ELF-1 (cell line): ENCODE results near the gene OR2V2.
"Not testable (repeated sequence)": the region's sequence is repeated elsewhere in the genome, so short reads cannot be mapped to it uniquely, and the experiment has no call there.

Experiments used
- DNase-seq: peaks from one replicate; pipeline ENCODE4 v3.0.0-alpha.2; 2016; ENCODE audit warnings: low read depth, low spot score

Gene OR2V2

GRCh38 chr5:181146927-181147636 is at the start of gene OR2V2:
Gene OR2V2, plus strand, starts transcription at chr5:181147586. Its CDS starts 7,357 bp downstream, at chr5:181154943.
- not testable (repeated sequence) for DNase-seq

DNA sequence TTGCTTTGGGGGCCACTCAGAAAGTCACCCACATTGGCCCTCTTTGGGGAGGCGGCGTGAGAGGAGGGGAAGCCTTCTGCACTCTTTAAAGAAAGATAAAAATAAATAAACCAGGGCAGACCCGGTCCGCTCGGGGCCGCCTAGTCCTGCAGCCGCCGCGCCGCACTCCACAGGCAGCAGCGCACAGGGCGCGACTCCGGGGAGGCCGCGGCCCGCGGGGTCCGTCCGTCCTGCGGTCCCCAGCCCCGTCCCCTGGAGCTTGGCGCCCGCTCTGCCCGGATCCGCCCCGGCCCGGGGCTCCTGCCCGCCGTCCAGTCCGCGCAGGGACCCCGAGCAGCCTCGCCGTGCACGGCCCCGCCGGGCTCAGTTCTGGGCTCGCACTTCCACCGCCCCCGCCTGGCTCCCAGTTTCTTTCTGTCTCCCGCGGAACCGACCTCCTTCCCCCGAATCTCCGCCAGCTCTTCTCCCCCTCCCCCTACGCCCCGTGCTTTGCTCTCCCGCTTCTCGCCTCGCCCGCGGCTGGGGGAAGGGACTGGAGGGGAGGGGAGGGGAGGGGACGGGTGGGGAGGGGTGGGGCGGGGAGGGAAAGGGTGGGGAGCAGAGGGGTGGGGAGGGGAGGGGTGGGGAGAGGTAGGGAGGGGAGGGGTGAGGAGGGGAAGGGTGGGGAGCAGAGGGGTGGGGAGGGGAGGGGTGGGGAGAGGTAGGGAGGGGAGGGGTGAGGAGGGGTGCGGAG is 49.5 kb upstream of the OR2V2 start:
- not testable (repeated sequence) for DNase-seq

DNA sequence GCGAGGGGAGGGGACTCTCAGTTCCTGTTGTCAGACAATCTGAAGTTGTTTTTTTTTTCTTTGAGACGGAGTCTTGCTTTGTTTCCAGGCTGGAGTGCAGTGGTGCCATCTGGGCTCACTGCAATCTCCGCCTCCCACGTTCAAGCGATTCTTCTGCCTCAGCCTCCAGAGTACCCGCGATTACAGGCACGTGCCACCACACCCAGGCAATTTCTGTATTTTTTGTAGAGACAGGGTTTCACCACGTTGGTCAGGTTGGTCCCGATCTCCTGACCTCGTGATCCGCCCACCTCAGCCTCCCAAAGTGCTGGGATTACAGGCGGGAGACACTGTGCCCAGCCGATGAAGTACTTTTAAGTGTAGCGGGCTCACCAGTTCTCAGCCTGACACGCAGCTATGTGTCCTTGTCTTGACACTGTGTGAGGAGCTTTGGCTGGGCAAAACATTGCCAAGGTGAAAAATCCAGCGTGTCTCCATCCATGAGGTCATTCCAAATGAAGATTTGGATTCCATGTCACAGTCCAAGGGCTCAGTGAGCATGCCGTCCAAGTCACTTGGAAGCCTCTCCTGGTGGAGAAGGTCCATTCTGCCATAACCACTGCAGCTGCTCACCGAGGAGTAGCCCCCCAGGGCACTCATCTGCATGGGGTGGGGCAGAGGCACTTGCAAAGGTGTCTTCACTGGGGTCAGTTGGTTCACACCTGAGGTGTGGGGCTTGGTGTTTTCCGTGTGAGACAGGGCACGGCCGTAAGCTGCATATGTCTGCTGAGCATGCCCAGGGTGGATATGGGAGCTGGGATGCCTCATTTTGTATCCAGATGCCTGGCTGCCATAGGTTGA is 48.4 kb upstream of the OR2V2 start:
- DNase-seq = peak; percentile 28

DNA sequence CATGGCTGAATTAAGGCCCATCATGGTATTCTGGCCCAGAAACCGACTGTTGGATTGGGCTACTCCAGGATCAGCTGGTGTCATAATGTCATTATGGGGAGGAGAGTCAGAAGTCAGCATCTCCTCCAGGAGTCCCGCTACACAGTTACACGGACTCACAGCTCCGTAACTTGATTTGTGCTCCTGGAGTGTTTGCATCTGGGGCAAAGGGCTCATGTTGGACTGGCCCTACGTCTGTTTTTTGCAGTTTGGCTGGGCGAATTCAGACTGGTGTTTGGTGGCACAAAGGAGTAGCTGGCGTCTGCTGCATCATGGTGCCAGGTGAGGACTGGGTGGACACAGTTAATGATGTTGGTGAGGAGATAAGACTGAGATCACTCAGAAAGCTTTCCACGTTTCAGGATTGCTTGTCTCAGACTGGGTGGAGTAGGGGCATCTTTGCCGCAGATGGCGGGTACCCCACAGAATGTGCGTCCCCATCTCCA is 47.7 kb upstream of the OR2V2 start:
- DNase-seq = no peak

DNA sequence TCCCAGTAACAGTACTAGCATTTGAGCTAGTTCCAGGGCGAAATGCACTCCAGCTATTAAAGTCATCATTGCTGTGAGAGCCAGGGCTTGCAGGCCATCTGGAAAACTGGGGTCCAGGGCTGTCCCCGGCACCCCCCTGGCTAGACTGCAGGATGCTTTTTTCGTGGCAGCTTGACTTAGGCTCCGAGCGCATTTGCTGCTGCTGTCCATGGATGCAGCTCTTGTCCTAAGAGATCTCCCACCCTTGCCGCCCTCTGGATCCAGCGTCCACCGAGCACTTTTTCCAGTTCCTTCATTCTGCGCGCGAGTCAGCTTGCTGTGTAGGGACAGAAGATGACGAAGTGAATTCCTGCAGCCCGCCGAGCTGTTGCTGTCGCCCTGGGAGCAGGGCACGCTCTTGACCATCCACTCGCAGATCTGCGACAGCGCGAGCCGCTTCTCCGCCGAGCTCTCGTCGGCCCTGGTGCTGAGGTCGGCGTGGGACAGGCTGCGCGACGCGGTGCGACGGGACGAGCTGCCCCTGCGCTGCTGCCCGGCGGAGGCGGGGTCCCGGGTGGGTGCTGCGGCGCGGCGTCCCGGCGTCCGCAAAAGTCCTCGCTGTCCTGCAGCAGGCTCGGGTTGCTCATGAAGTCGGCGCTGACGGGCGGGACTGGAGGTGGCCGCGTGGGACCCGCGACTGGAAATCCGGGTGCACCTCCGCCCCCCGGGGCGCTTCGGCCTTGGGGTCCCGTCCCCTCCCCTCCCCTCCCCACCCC is 47.1 kb upstream of the OR2V2 start:
- peak; percentile 43 for DNase-seq

DNA sequence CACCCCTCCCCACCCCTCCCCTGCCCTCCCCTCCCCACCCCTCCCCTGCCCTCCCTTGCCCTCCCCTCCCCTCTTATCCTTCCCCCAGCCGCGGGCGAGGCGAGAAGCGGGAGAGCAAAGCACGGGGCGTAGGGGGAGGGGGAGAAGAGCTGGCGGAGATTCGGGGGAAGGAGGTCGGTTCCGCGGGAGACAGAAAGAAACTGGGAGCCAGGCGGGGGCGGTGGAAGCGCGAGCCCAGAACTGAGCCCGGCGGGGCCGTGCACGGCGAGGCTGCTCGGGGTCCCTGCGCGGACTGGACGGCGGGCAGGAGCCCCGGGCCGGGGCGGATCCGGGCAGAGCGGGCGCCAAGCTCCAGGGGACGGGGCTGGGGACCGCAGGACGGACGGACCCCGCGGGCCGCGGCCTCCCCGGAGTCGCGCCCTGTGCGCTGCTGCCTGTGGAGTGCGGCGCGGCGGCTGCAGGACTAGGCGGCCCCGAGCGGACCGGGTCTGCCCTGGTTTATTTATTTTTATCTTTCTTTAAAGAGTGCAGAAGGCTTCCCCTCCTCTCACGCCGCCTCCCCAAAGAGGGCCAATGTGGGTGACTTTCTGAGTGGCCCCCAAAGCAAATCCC is 46.2 kb upstream of the OR2V2 start:
- DNase-seq = not testable (repeated sequence)

DNA sequence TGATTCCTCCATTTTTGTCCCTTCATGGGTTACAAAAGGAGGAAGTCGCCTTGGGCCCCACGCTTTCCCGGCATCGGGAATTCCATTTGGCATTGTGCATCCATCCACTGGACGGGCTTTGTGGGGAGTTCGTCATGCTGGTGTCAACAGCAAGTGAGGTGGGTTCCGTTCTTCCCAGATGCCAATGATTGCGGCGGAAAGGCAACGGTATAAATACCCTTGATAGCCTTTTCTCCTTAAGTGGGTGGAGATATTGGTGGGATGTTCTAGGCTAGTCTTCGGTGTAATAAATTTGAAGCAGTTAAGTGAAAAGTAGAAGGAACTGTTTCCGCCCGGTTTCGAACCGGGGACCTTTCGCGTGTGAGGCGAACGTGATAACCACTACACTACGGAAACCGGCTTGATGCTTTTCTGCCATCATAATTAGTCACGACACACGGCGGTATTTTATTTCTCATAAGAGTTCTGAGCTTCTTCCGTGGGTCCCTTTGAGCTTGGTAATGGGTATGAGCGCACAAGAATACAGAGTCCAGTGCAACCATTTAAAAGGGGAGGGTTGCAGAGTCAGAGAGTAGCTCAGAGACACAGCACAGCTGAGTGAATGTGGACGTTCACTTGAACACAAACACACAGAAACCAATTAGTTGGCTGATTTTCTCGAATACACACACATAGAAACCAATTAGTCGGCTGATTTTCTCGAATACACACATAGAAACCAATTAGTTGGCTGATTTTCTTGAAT is 45.3 kb upstream of the OR2V2 start:
- not testable (repeated sequence) for DNase-seq

DNA sequence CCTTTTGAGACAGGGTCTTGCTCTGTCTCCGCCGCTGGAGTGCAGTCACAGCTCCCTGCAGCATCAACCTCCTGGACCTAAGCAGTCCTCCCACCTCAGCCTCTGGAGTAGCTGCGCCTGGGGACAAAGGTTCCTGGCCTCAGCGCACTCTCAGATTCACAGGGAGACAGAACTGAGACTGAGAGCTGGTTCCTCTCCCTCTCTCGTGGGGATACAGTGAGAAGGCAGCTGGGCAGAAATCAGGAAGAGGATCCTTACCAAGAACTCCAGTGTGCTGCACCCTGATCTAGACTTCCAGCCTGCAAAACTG is 43.2 kb upstream of the OR2V2 start:
- peak; percentile 44 for DNase-seq

GRCh38 chr5:181104606-181105390 is 42.6 kb upstream of the OR2V2 start:
- DNase-seq = not testable (repeated sequence)

DNA sequence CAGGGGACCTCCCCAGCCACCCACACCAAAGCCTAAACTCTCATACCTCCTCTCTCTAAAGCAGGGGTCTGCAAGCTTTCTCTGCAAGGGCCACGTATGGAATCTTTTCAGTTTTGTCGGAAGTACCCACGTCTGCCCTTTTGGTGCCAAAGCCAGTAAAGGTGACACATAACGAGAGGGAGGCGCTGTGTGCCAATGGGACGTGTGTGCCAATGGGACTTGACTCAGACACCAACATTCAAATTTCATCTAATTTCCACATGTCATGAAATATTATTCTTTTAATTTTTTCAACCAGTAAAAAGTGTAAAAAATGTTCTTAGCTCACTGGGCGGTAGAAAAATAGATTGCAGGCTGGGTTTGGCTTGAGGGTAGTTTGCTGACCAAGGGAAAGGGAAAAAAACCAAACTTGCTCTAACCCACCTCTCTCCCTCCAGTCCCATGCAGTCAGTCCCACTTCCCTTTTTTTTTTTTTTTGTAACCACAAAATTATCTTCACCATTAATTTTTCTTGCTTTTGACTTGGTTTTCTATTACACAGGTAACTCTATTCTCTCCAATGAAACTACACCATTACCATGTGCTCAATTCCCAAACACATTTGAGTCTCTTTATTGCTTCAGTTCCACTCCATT is 41.9 kb upstream of the OR2V2 start:
- DNase-seq = no peak

GRCh38 chr5:181107699-181108098 is 39.7 kb upstream of the OR2V2 start:
- DNase-seq = no peak

DNA sequence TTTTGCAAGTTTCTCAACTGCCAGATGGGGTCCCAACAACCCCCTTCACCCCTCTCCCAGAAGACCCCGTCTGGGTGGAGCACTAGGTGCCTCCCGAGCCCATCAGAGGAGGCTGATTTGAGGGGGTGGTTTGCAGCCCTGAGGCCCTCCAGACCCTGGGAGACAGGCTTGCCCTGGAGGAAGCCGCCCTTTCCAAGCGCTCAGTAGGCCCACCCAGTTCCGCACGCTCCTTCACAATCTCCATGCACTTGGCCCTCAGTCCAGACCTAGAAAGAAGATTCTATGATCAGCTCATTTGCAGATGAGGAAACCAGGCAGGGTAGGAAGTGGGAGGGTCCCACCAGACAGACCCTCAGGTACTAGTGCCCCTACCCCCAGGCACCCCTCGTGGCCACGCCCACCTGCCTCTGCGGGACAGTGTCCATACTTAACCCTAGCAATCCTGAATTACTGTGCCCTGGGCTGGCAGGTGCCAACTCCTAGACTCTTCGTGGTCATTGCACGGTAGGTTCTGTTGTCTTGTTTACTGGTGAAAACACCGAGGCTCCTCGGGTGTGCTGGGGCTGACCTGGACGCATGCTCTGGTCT is 38.7 kb upstream of the OR2V2 start:
- DNase-seq = no peak

- DNase-seq = no peak
Measured at GRCh38 chr5:181109489-181110013, 37.8 kb upstream of the OR2V2 start.

- DNase-seq = no peak
Measured at GRCh38 chr5:181111010-181111409, 36.4 kb upstream of the OR2V2 start.

DNA sequence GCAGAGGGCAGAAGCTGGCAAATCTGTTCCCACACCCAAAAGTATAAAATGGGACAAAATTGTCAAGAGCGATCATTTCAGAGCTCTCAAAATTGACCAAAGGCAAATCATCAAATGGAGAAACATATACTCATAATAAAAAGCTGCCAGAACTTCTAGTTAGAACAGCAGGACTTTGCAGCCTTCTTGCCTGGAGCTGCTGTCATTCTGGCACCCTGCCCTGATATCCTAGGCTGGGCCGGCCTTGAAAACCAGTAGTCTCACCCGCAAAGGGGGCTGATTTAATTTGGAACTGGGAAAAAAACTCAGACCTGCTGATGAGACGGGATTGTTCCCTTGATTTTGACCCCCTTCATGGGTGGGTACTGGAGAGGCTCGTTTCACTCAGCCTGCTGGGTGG is 34.9 kb upstream of the OR2V2 start:
- no peak for DNase-seq

DNA sequence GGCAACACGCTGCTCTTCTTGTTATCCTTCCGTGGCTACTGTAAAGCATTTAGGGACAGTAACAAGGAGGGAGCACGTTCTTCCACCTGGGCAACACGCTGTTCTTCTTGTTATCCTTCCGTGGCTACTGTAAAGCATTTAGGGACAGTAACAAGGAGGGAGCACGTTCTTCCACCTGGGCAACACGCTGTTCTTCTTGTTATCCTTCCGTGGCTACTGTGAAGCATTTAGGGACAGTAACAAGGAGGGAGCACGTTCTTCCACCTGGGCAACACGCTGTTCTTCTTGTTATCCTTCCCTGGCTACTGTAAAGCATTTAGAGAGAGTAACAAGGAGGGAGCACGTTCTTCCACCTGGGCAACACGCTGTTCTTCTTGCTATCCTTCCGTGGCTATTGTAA is 33.8 kb upstream of the OR2V2 start:
- not testable (repeated sequence) for DNase-seq

DNA sequence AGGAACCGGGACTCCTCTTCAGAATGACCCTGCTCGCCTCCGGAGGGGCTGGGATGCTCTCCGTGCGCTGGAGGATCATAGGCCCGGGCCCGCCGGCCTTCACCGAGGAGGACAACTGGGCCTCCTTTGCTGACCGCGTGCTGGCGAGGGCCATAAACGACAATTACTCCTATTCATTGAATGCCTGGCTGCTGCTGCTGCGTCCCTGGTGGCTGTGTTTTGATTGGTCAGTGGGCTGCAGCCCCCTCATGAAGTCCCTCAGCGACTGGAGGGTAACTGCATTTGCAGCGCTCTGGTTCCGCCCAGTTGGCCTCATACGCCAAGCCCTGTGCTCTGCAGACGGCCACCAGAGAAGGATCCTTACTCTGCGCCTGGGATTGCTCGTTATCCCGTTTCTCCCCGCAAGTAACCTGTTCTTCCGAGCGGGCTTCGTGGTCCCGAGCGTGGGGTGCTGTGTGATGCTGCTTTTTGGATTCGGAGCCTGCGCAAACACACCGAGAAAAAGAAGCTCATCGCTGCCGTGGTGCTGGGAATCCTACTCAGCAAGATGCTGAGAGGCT is 33.0 kb upstream of the OR2V2 start:
- peak; percentile 29 for DNase-seq
